Measurements from ENCODE around the gene ADCK2.

GRCh38 chr7:140681766-140682165 lies 9.0 kb downstream of the ADCK2 start:
- no peak for TF ChIP-seq YY1 (IDR thresholded peaks at IDR 0.05; ENCODE audit: low read depth)
- TF ChIP-seq USF1 (IDR thresholded peaks at IDR 0.05), result no peak
- no peak for TF ChIP-seq CEBPB (IDR thresholded peaks at IDR 0.05)
- TF ChIP-seq EP300 (IDR thresholded peaks at IDR 0.05; ENCODE audit: borderline replicate concordance), result no peak
- no peak for TF ChIP-seq TEAD4 (IDR thresholded peaks at IDR 0.05)
- no peak for TF ChIP-seq CREB1 (IDR thresholded peaks at IDR 0.05; ENCODE audit: low read depth)
- no peak for TF ChIP-seq RAD21 (IDR thresholded peaks at IDR 0.05; ENCODE audit: low read depth)
- no peak for TF ChIP-seq EGR1 (IDR thresholded peaks at IDR 0.05)
